Stomach (tissue), 4 donors: Measurements from ENCODE around the gene TP63.

Source experiments
- EP300 ChIP-seq: sonication (generic); formaldehyde crosslinking; IDR thresholded peaks from one replicate; pipeline ENCODE4 v1.6.1; 2017; ENCODE audit warnings: antibody characterized with exemption
- POLR2A ChIP-seq, 4 donors: fragments of 450-650 bp; IDR thresholded peaks; one replicate each; pipeline ENCODE4 v1.6.1; 2016; ENCODE audit warnings: antibody characterized with exemption in 4 of 4, control low read depth in 2 of 4, mild to moderate bottlenecking in 1 of 4, moderate library complexity in 1 of 4
- POLR2AphosphoS5 ChIP-seq, 3 donors: sonication (generic); formaldehyde crosslinking; IDR thresholded peaks; one replicate each; pipeline ENCODE4 v1.6.1; 2016; ENCODE audit warnings: antibody characterized with exemption in 3 of 3
- TF ChIP-seq, protein P1 (sequence below), 7 experiments: fragments of 450-650 bp in 4 of 7; fragments of 200-600 bp in 3 of 7; sonication (generic) in 3 of 7; IDR thresholded peaks; one replicate each; pipeline ENCODE4 v1.5.1; 2016 to 2019; ENCODE audit warnings: antibody characterized with exemption in 7 of 7, control low read depth in 2 of 7, mild to moderate bottlenecking in 1 of 7

DNA sequence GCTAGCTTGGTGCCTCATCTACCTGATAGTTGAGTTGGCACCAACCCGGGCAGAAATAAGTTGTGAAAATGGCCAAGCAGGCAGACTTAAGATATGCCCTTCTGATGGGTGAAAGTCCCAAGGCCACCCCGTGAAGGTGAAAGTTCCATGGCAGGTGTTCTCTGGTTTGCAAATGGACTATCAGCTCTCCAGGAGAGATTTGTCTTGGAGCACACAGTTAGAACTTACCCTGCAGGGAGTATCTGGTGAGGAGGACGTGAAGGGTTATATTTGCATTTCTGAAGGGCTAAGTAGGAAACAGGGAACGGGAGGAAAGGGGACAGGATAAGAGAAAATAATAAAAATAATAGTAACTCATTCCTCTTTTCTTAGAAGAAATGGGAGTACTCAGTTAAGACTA is 220.5 kb downstream of the TP63 start:
- TF ChIP-seq, protein P1, sequence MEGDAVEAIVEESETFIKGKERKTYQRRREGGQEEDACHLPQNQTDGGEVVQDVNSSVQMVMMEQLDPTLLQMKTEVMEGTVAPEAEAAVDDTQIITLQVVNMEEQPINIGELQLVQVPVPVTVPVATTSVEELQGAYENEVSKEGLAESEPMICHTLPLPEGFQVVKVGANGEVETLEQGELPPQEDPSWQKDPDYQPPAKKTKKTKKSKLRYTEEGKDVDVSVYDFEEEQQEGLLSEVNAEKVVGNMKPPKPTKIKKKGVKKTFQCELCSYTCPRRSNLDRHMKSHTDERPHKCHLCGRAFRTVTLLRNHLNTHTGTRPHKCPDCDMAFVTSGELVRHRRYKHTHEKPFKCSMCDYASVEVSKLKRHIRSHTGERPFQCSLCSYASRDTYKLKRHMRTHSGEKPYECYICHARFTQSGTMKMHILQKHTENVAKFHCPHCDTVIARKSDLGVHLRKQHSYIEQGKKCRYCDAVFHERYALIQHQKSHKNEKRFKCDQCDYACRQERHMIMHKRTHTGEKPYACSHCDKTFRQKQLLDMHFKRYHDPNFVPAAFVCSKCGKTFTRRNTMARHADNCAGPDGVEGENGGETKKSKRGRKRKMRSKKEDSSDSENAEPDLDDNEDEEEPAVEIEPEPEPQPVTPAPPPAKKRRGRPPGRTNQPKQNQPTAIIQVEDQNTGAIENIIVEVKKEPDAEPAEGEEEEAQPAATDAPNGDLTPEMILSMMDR (IDR thresholded peaks at IDR 0.05), result no peak
- TF ChIP-seq POLR2A (IDR thresholded peaks at IDR 0.05) (no peak), POLR2AphosphoS5 (IDR thresholded peaks at IDR 0.05) (no peak), EP300 (no peak)
